GM12878 (cell line): ENCODE data around the gene SLC37A2. TPM values are rescaled to one million over a fixed set of nuclear protein-coding genes. Genes with fewer than 3 reads are reported as not detected.

Experiments used
- ATAC-seq: fragments of 200-7000 bp; cut with Tn5 transposase; 3 replicates; pipeline ENCODE4 v1.9.1; 2020; ENCODE audit warnings: mild to moderate bottlenecking, moderate library complexity
- BruUV-seq: library from RNA; stranded (reverse); fragments of 400-500 nt; replicated peaks from 2 replicates; lab custom pipeline; 2021; lab: Mats Ljungman, UMichigan
- CTCF ChIA-PET: fragments of 300-600 bp; sonication (Branson Sonifier 250); formaldehyde crosslinking; extraction: SDS; loops from one replicate; lab custom pipeline; 2021; ENCODE audit warnings: inconsistent platforms; lab: Yijun Ruan, JAX
- POLR2A ChIA-PET: fragments of 350-600 bp; formaldehyde crosslinking; extraction: SDS; loops from one replicate; lab custom pipeline; 2021; ENCODE audit warnings: inconsistent platforms; lab: Charles Lee
- RAD21 ChIA-PET: fragments of 300-600 bp; sonication (Branson Sonifier 250); formaldehyde crosslinking; loops from one replicate; lab custom pipeline; 2023; ENCODE audit warnings: antibody characterized with exemption; ENCODE audit not compliant: unreplicated experiment; lab: Charles Lee
- SMC1A ChIA-PET: fragments of 300-600 bp; sonication (Branson Sonifier 250); formaldehyde crosslinking; loops from one replicate; lab custom pipeline; 2023; ENCODE audit not compliant: unreplicated experiment, uncharacterized antibody; lab: Charles Lee
- DNase-seq: peaks from one replicate; pipeline ENCODE4 v3.0.0-alpha.2; 2011; ENCODE audit warnings: low read depth, low spot score
- FAIRE-seq: peaks from 3 replicates; lab custom pipeline; 2011; peaks lifted over from hg19 to GRCh38; lab: Jason Lieb, UNC
- H2AFZ ChIP-seq: 2 replicates; pipeline ENCODE4 v1.6.0; 2011; ENCODE audit warnings: low read depth, low read length, control low read depth; ENCODE audit not compliant: control insufficient read depth
- H3K27ac ChIP-seq: 2 replicates; pipeline ENCODE4 v1.5.1; 2011; ENCODE audit warnings: control low read depth; ENCODE audit not compliant: control insufficient read depth, insufficient read depth
- H3K27me3 ChIP-seq, 2 experiments: replicated peaks in 1 of 2; 2 replicates each; pipeline versions ENCODE4 v1.6.0 to v1.6.1; 2011; ENCODE audit warnings: low read length in 1 of 2; ENCODE audit not compliant: control insufficient read depth in 2 of 2, insufficient read depth in 2 of 2
- H3K36me3 ChIP-seq, 2 experiments: 2 replicates each; pipeline ENCODE4 v1.5.1; 2011; ENCODE audit warnings: low read length in 1 of 2; ENCODE audit not compliant: control insufficient read depth in 2 of 2, insufficient read depth in 2 of 2
- H3K4me1 ChIP-seq: 2 replicates; pipeline ENCODE4 v1.6.1; 2011; ENCODE audit warnings: mild to moderate bottlenecking, low read length, moderate library complexity, mixed read lengths; ENCODE audit not compliant: control insufficient read depth, insufficient read depth
- H3K4me2 ChIP-seq: 2 replicates; pipeline ENCODE4 v1.6.0; 2011; ENCODE audit warnings: control low read depth; ENCODE audit not compliant: control insufficient read depth, insufficient read depth
- H3K4me3 ChIP-seq: fragments of 200-600 bp; sonication (generic); 2 replicates; pipeline ENCODE4 v1.5.1; 2016
- H3K79me2 ChIP-seq: 2 replicates; pipeline ENCODE4 v1.6.0; 2011; ENCODE audit warnings: low read length; ENCODE audit not compliant: control insufficient read depth, insufficient read depth
- H3K9ac ChIP-seq: 2 replicates; pipeline ENCODE4 v1.8.0; 2011; ENCODE audit warnings: low read length, control low read depth, mixed read lengths; ENCODE audit not compliant: control insufficient read depth, insufficient read depth
- H3K9me3 ChIP-seq: replicated peaks from 3 replicates; pipeline ENCODE4 v1.5.1; 2011; ENCODE audit warnings: mild to moderate bottlenecking, low read length; ENCODE audit not compliant: control insufficient read depth, insufficient read depth
- H4K20me1 ChIP-seq: 2 replicates; pipeline ENCODE4 v1.6.0; 2011; ENCODE audit not compliant: control insufficient read depth, insufficient read depth
- E4F1 ChIP-seq: fragments of 450-650 bp; IDR thresholded peaks from 2 replicates; pipeline ENCODE4 v1.6.1; 2018; ENCODE audit warnings: borderline replicate concordance, mild to moderate bottlenecking; ENCODE audit not compliant: partially characterized antibody
- EED ChIP-seq: sonication (generic); IDR thresholded peaks from 2 replicates; pipeline ENCODE4 v1.6.1; 2016; ENCODE audit warnings: antibody characterized with exemption, low read depth
- IRF3 ChIP-seq: fragments of 450-650 bp; IDR thresholded peaks from 2 replicates; pipeline ENCODE4 v1.6.1; 2014; ENCODE audit warnings: mild to moderate bottlenecking
- IRF4 ChIP-seq: IDR thresholded peaks from 2 replicates; pipeline ENCODE4 v1.6.1; 2011; ENCODE audit warnings: low read depth, low read length
- SIN3A ChIP-seq: IDR thresholded peaks from 2 replicates; pipeline ENCODE4 v1.6.1; 2012; ENCODE audit warnings: low read depth, low read length, improper control_type of control experiment
- SRF ChIP-seq, 2 experiments: IDR thresholded peaks; 2 replicates each; pipeline ENCODE4 v1.6.1; 2011; ENCODE audit warnings: low read depth in 2 of 2, low read length in 2 of 2, mild to moderate bottlenecking in 1 of 2, moderate library complexity in 1 of 2
- SUZ12 ChIP-seq: fragments of 200-600 bp; sonication (generic); IDR thresholded peaks from one replicate; pipeline ENCODE4 v1.6.1; 2018; ENCODE audit warnings: antibody characterized with exemption, mild to moderate bottlenecking; ENCODE audit not compliant: unreplicated experiment
- ZSCAN29 ChIP-seq: fragments of 450-650 bp; IDR thresholded peaks from 2 replicates; pipeline ENCODE4 v1.6.1; 2017; ENCODE audit warnings: mild to moderate bottlenecking, moderate library complexity
- WGBS: methylation state at CpG from one replicate; pipeline ENCODE4 v1.1.6; 2016; ENCODE audit warnings: low lambda C conversion rate; ENCODE audit not compliant: insufficient replicate concordance, insufficient coverage; ENCODE audit errors: missing lambda C conversion rate; 5-methylcytosine and 5-hydroxymethylcytosine counted together
- in situ Hi-C: fragments of 300-500 bp; cut with MboI; formaldehyde crosslinking; loops from 9 replicates; pipeline ENCODE4 v1.14.3; 2018; ENCODE audit warnings: mixed read lengths
- intact Hi-C: fragments of 100-400 bp; cut with micrococcal nuclease; formaldehyde crosslinking; loops from one replicate; pipeline ENCODE4 v1.14.2; 2022; ENCODE audit not compliant: unreplicated experiment
- polyA plus RNA-seq, 11 experiments: library from polyadenylated mRNA; depleted of rRNA in 4 of 11; unstranded in 6 of 11; stranded (reverse) in 5 of 11; fragments of >200 nt; fragmentation: Nextera tagmentation in 4 of 11; fragmentation: Illumina TruSeq in 1 of 11; extraction: Ambion mirVana in 4 of 11; extraction: Trizol in 1 of 11; gene quantifications; 1 replicate in 1 of 11; 2 replicates in 10 of 11; pipeline versions ENCODE4 v1.2.1 to v1.2.3, GENCODE V29; 2011 to 2016; ENCODE audit warnings: inconsistent platforms in 2 of 11, missing spikeins in 2 of 11, low read depth in 1 of 11
- total RNA-seq, 4 experiments: library from RNA; depleted of rRNA in 3 of 4; stranded (reverse); fragments of >200 nt in 3 of 4; fragmentation: Illumina TruSeq in 1 of 4; extraction: Trizol in 1 of 4; gene quantifications; 2 replicates each; pipeline versions ENCODE4 v1.2.1 to v1.2.3, GENCODE V29; 2013 to 2021

SLC37A2 gene
- total and polyA plus RNA-seq, 10 of the 15 experiments (the other 5 are each of a cell fraction or from before 2014, with no cell fraction given) = 0.26 to 9.8 (median 2.0) TPM

- Histone ChIP-seq H3K79me2 (no peaks in the 10 kb centered on the region), H3K27me3 (no peaks in the 10 kb centered on the region), H3K36me3 (no peaks in the 10 kb centered on the region), H3K4me2 (no peak overlapping the region), H3K9me3 (no peaks in the 10 kb centered on the region), H2AFZ (no peak overlapping the region), H3K9ac (no peak overlapping the region), H3K27ac (no peak overlapping the region), H3K4me3 (no peak overlapping the region), H4K20me1 (no peaks in the 10 kb centered on the region), H3K4me1 (no peaks in the 10 kb centered on the region)
- intact Hi-C loops (loop anchor here (1.0 to 5.0 kb wide), 3 partner anchors 49 to 315 kb away; no protein-coding TSS in a partner anchor), in situ Hi-C loops (no loop called here)
- WGBS = 80% methylated on average over 6 of the region's 6 CpGs
- ATAC-seq (no peak), DNase-seq (no peak), FAIRE-seq (no peak)
- ChIA-PET SMC1A (interaction anchor here (0.8 to 4.2 kb wide), 13 partner anchors 9 to 335 kb away, joined by 3 to 46 read pairs (median 7); partner anchors contain the start of gene TMEM218), CTCF (interaction anchor here (0.7 to 7.4 kb wide), 21 partner anchors 9 to 341 kb away, joined by 3 to 100 read pairs (median 8); partner anchors contain the start of genes CCDC15 and TMEM218), RAD21 (interaction anchor here (0.9 to 3.3 kb wide), 14 partner anchors 9 to 341 kb away, joined by 3 to 44 read pairs (median 8); partner anchors contain the start of genes CCDC15 and TMEM218), POLR2A (no interaction called here)
- no peak for TF ChIP-seq ZSCAN29
- no peak for TF ChIP-seq SRF (IDR thresholded peaks at IDR 0.05; ENCODE audit: low read depth in 2 of 2, low read length in 2 of 2)
- no peak for TF ChIP-seq SUZ12
- no peak for TF ChIP-seq EED
- no peak for TF ChIP-seq E4F1
- no peak for TF ChIP-seq IRF3
- TF ChIP-seq SIN3A = no peak
- no peak for TF ChIP-seq IRF4
- BruUV-seq = no TSS peak
These were observed 29.0 kb downstream of the SLC37A2 start for GRCh38 chr11:125091877-125092664.
